OCI-LY7 (cell line): ENCODE data around the gene RAD51B.

Experiments used
- EZH2phosphoT487 ChIP-seq: fragments of 200-600 bp; sonication (generic); IDR thresholded peaks from 2 replicates; pipeline ENCODE4 v1.6.1; 2018; ENCODE audit warnings: low read depth, borderline replicate concordance, mild to moderate bottlenecking, mixed run types, antibody characterized with exemption, low read length, moderate library complexity, mixed read lengths
- TF ChIP-seq, protein P1 (sequence below): fragments of 200-600 bp; sonication (generic); conservative IDR thresholded peaks from 2 replicates; pipeline ENCODE4 v1.5.1; 2014; ENCODE audit warnings: mild to moderate bottlenecking, antibody characterized with exemption, low read length, moderate library complexity, mixed read lengths

DNA sequence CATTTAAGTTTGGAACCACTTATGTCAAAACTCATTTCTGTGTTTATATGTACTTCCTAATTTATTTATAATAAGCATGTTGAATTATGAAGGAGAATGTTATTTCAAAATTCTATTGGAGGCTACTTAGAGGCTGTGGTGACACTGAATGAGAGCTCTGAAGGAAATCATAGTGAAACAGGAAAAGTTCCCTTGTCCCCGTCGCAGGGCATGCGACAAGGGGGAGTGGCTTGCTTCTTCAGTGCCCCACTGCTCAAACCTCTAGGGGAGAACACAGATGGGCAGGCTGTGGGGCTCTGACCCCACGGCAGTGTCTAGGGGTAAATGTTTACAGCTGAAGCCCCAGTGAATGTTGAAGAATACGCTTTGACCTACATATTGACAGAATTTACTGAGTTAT is 261.9 kb downstream of the RAD51B start:
- TF ChIP-seq, protein P1, sequence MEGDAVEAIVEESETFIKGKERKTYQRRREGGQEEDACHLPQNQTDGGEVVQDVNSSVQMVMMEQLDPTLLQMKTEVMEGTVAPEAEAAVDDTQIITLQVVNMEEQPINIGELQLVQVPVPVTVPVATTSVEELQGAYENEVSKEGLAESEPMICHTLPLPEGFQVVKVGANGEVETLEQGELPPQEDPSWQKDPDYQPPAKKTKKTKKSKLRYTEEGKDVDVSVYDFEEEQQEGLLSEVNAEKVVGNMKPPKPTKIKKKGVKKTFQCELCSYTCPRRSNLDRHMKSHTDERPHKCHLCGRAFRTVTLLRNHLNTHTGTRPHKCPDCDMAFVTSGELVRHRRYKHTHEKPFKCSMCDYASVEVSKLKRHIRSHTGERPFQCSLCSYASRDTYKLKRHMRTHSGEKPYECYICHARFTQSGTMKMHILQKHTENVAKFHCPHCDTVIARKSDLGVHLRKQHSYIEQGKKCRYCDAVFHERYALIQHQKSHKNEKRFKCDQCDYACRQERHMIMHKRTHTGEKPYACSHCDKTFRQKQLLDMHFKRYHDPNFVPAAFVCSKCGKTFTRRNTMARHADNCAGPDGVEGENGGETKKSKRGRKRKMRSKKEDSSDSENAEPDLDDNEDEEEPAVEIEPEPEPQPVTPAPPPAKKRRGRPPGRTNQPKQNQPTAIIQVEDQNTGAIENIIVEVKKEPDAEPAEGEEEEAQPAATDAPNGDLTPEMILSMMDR = no peak
- TF ChIP-seq EZH2phosphoT487 = no peak
